Cerebellar cortex (tissue), 1 donor: Measurements from ENCODE around the gene ANK2.

ENCODE experiments used
- DNase-seq: peaks from one replicate; pipeline ENCODE4 v3.0.0-alpha.2; 2015; ENCODE audit warnings: low spot score

ANK2 gene

GRCh38 chr4:113094331-113094730 lies 44.9 kb downstream of the ANK2 start:
- peak; percentile 49 for DNase-seq

GRCh38 chr4:113094802-113095201 lies 45.3 kb downstream of the ANK2 start:
- DNase-seq = peak; percentile 64

- no peak for DNase-seq
These were observed 52.2 kb downstream of the ANK2 start for GRCh38 chr4:113101669-113102068.

DNA sequence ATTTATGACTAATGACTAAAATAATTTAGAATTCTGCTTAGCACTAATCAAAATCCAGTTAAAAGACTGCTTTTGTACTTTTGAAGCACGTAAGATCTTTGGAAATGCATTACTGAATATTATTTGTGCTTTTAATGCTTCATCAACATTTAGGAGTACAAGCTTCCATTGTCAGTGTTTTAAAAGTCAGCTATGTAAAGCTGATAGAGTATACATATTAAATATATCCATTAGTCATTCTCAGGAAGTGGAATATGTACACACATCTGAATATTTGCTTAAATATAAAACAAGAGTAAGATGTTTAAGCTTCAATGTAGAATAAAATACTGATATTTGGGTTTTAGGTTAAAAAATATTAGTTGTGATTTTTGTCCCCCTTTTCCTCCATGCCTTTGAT lies 54.1 kb downstream of the ANK2 start:
- DNase-seq = no peak

- peak; percentile 71 for DNase-seq
These were observed 56.7 kb downstream of the ANK2 start for GRCh38 chr4:113106108-113106507.

DNA sequence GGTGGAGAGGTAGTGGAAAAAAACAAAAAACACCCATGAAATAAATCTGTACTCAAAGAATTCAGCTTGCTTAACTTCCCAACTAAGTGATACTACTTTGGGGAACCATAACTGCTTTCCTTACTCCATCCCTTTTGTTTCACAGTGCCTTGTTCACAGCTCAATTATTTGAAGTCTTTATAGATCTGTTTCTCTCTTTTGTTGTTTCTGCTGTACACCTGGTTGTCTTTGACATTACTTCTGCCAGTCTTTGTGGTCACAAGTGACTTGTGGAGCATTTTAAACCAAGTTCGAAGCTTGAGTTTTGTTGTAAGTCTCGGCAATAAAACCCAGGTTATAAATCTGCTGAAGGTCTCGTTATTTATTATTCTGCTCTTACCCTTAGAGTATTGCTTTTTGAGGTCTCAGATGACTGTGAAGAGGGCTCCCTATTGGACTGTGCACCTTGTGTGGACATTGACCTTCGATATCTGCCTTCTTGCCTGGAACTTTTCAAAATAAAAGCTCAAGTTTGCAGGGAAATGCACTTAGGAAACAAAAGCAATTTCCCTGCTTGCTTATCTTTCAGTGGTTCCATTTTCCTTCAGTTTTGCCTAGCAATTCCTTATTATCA lies 59.8 kb downstream of the ANK2 start:
- DNase-seq = no peak

- no peak for DNase-seq
These were observed 63.0 kb downstream of the ANK2 start for GRCh38 chr4:113112338-113112978.

- no peak for DNase-seq
These were observed 63.7 kb downstream of the ANK2 start for GRCh38 chr4:113113151-113113550.

DNA sequence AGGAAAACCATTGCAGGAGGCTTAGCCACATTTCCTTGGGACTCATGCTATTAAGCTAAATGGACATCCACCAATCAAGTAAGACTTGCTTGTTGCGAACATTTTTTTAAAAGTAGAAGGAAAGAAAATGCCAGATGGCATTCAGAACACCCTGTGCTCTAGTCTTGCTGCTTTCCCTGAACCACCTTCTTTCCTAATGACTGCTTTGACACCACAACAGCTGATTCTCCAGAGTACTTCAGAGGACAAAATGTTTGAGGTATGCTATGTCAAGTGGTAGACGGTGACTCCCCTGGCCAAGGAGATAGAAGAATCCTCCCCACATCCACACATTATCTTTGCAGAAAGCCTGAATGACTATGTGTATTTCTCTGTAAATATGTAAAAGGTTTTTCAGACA lies 65.4 kb downstream of the ANK2 start:
- DNase-seq = peak; percentile 63

- peak; percentile 92 for DNase-seq
These were observed 67.2 kb downstream of the ANK2 start for GRCh38 chr4:113116414-113117357.

DNA sequence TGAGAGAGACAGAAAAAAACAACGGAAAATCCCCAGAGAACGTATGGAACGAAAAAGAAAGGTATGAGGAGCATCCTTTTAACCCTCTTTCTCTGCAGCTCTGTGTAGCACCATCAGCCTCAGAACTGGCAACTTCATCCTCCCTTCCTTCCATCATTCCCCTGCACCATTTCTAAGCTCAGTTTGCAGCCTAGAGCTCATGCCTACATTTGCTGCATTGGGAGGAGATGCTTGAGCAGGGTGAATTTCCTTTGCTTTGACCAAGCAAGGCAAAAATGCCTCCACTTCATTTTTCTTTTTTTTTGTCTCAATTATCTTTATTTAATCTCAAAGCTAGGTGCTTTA lies 67.9 kb downstream of the ANK2 start:
- DNase-seq = peak; percentile 70

- DNase-seq = no peak
These were observed 72.6 kb downstream of the ANK2 start for GRCh38 chr4:113122066-113122465.

DNA sequence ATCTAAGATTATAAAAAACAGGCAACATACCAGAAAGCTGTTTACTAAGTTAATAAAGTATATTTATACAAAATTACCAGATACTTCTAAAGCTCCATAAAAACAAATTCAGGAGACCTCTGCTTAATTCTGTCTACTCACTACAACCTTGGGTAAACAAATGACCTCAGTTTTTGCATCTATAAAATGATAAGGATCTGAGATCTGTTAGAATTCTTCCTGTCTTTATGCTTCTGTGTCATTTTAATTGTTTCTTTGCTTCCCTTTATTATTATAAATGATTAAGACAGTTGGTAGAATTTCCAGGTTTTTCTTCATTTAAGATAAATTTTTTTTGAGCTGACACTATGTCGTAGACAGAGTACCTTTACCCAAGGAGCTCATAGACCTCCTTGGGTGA lies 76.0 kb downstream of the ANK2 start:
- DNase-seq = no peak

GRCh38 chr4:113131136-113131535 lies 81.7 kb downstream of the ANK2 start:
- no peak for DNase-seq

- DNase-seq = no peak
These were observed 82.2 kb downstream of the ANK2 start for GRCh38 chr4:113131621-113132020.

- no peak for DNase-seq
These were observed 92.5 kb downstream of the ANK2 start for GRCh38 chr4:113141901-113142346.

GRCh38 chr4:113142351-113142750 lies 92.9 kb downstream of the ANK2 start:
- DNase-seq = no peak

- DNase-seq = no peak
These were observed 94.6 kb downstream of the ANK2 start for GRCh38 chr4:113144091-113144490.

DNA sequence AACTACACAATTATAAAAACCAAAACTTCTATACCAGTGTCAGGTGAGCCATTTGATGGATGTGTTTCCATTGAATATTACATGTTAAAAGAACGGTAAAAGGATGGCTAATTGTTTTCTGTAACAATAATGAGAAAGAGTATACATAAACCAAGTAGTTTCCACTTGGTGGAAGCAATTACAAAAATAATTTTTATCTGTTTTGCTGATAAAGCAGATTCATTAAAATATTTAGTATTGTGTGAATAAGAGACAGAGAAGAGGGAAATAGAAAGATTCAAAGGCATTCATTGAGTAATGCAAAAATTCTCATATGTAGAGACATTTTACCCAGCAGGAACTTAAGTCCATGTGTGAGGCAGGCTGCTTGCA lies 95.7 kb downstream of the ANK2 start:
- no peak for DNase-seq

- peak; percentile 65 for DNase-seq
These were observed 96.3 kb downstream of the ANK2 start for GRCh38 chr4:113145519-113146291.

- no peak for DNase-seq
These were observed 97.5 kb downstream of the ANK2 start for GRCh38 chr4:113146876-113147358.

- no peak for DNase-seq
These were observed 98.2 kb downstream of the ANK2 start for GRCh38 chr4:113147498-113148111.
